Type B pancreatic cell (in vitro differentiated cells): ENCODE measurements around the gene ABHD17C. TPM values are rescaled to one million over a fixed set of nuclear protein-coding genes. Genes with fewer than 3 reads are reported as not detected.
A peak's percentile ranks its signal among the peaks of the same experiment; 100 is the strongest.

Experiments
- DNase-seq: peaks from one replicate; pipeline ENCODE4 v3.0.0; 2021; ENCODE audit warnings: mixed read lengths; ENCODE audit not compliant: unreplicated experiment; ENCODE audit errors: extremely low spot score
- H3K27ac Mint-ChIP-seq: 2 replicates; pipeline ENCODE4 v1.8.0; 2021; ENCODE audit warnings: mild to moderate bottlenecking, mixed read lengths
- H3K27me3 Mint-ChIP-seq: 2 replicates; pipeline ENCODE4 v1.8.0; 2021; ENCODE audit warnings: mixed read lengths
- H3K36me3 Mint-ChIP-seq: 2 replicates; pipeline ENCODE4 v1.8.0; 2021; ENCODE audit warnings: mixed read lengths
- H3K4me1 Mint-ChIP-seq: one replicate; pipeline ENCODE4 v1.8.0; 2021; ENCODE audit warnings: mixed read lengths; ENCODE audit not compliant: unreplicated experiment
- H3K4me3 Mint-ChIP-seq: 2 replicates; pipeline ENCODE4 v1.8.0; 2021; ENCODE audit warnings: mild to moderate bottlenecking, mixed read lengths
- H3K9me3 Mint-ChIP-seq: 2 replicates; pipeline ENCODE4 v1.8.0; 2021; ENCODE audit warnings: mixed read lengths
- CTCF ChIP-seq: fragments of 200-600 bp; sonication (generic); conservative IDR thresholded peaks from 2 replicates; pipeline ENCODE4 v1.5.0; 2021; ENCODE audit warnings: antibody characterized with exemption, mild to moderate bottlenecking
- total RNA-seq: library from RNA; stranded (reverse); gene quantifications from 2 replicates; pipeline ENCODE4 v1.2.1, GENCODE V29; 2021; ENCODE audit warnings: low replicate concordance

Gene ABHD17C
- total RNA-seq, 1 donor from 2014 or later = 41.0 TPM

GRCh38 chr15:80773122-80773551 lies 78.0 kb downstream of the ABHD17C start:
- H3K4me1 Mint-ChIP-seq = peaks cover 22% of the 10 kb centered on the region
- no peak overlapping the region for H3K4me3 Mint-ChIP-seq
- DNase-seq = no peak

GRCh38 chr15:80773792-80774352 lies 78.8 kb downstream of the ABHD17C start:
- no peak overlapping the region for H3K4me3 Mint-ChIP-seq

More at GRCh38 chr15:80773122-80773551, 78.0 kb downstream of the ABHD17C start:
- peaks cover 4% of the 10 kb centered on the region for H3K27me3 Mint-ChIP-seq
- no peak for TF ChIP-seq CTCF
- H3K36me3 Mint-ChIP-seq = no peaks in the 10 kb centered on the region
- no peak overlapping the region for H3K27ac Mint-ChIP-seq
- H3K9me3 Mint-ChIP-seq = no peaks in the 10 kb centered on the region

GRCh38 chr15:80774486-80774885 lies 79.4 kb downstream of the ABHD17C start:
- Mint-ChIP-seq H3K36me3 (no peaks in the 10 kb centered on the region), H3K4me1 (peaks cover 22% of the 10 kb centered on the region), H3K27me3 (peaks cover 5% of the 10 kb centered on the region), H3K9me3 (no peaks in the 10 kb centered on the region), H3K4me3 (no peak overlapping the region), H3K27ac (no peak overlapping the region)
- DNase-seq = no peak
- no peak for TF ChIP-seq CTCF

More at GRCh38 chr15:80773792-80774352, 78.8 kb downstream of the ABHD17C start:
- DNase-seq = no peak
- Mint-ChIP-seq H3K9me3 (no peaks in the 10 kb centered on the region), H3K4me1 (peaks cover 22% of the 10 kb centered on the region), H3K27me3 (peaks cover 4% of the 10 kb centered on the region), H3K27ac (no peak overlapping the region), H3K36me3 (no peaks in the 10 kb centered on the region)
- TF ChIP-seq CTCF = no peak

- H3K36me3 Mint-ChIP-seq = no peaks in the 10 kb centered on the region
- H3K27me3 Mint-ChIP-seq = peaks cover 14% of the 10 kb centered on the region
- H3K4me1 Mint-ChIP-seq = peaks cover 24% of the 10 kb centered on the region
- no peak for TF ChIP-seq CTCF
- H3K27ac Mint-ChIP-seq = no peak overlapping the region
- no peak overlapping the region for H3K4me3 Mint-ChIP-seq
- no peak for DNase-seq
- no peaks in the 10 kb centered on the region for H3K9me3 Mint-ChIP-seq
Measured at GRCh38 chr15:80775338-80775737, 80.2 kb downstream of the ABHD17C start.

- DNase-seq = no peak
- Mint-ChIP-seq H3K9me3 (no peaks in the 10 kb centered on the region), H3K27ac (peak overlapping the region; percentile 86), H3K27me3 (peaks cover 26% of the 10 kb centered on the region), H3K4me1 (peaks cover 20% of the 10 kb centered on the region), H3K4me3 (no peak overlapping the region), H3K36me3 (no peaks in the 10 kb centered on the region)
- TF ChIP-seq CTCF = peak; percentile 91
Measured at GRCh38 chr15:80776420-80777045, 81.4 kb downstream of the ABHD17C start.
